ENCODE results near the gene CERS6.
A peak's percentile ranks its signal among the peaks of the same experiment; 100 is the strongest.
"Not testable (repeated sequence)": the region's sequence is repeated elsewhere in the genome, so short reads cannot be mapped to it uniquely, and the experiment has no call there.

The CERS6 gene

DNA sequence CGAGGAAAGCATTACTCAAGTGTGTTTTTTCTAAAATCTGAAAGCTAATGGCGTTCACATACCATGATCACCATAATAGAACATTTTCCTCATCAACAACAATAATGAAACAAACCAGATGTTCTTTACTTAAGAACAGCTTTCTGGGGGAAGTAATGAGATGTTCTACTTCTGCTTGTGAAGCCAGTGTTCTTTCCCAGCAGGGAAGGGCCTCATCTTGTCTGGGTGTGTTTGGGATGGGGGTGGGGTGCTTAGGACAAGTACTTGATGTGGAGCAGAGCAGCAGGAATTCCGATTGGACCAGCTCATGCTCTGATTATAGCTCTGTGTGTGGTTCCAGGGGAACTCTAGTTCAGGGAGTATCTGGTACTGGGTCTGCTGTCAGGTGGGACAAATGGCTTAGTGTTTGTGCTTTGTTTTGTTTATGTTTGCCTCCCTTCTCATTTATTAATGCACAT is 183.4 kb downstream of the CERS6 start:
- peaks cover 31% of the 10 kb centered on the region for H3K4me1 Mint-ChIP-seq (ENCODE audit: low read depth)
- no peaks in the 10 kb centered on the region for H3K9me3 Mint-ChIP-seq (ENCODE audit: low read depth)
- no peak overlapping the region for H3K4me3 Mint-ChIP-seq
- H3K27me3 Mint-ChIP-seq: no peaks in the 10 kb centered on the region
- peaks cover 10% of the 10 kb centered on the region for H3K36me3 Mint-ChIP-seq
- H3K27ac Mint-ChIP-seq: no peak overlapping the region

DNA sequence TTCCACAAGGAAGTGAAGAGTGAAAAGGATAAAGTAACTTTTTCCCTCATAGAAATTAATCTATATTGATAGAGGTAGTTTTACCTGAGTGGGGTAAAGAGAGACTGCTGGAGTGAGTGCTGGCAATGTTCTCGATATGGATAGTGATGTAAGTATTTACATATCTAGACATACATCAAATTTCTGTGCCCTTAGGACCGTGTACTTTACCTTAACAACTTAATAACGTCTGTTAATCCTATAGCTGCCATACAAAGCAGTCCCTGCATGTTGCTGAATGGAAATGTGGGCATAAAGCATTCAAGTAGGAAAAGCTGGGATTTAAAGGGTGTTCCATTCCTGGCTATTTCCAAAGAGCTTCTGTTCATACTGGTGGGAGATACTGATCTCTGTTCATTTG is 184.0 kb downstream of the CERS6 start:
- Mint-ChIP-seq H3K27ac (no peak overlapping the region), H3K27me3 (no peaks in the 10 kb centered on the region), H3K36me3 (peaks cover 10% of the 10 kb centered on the region), H3K4me3 (no peak overlapping the region), H3K9me3 (ENCODE audit: low read depth) (no peaks in the 10 kb centered on the region), H3K4me1 (ENCODE audit: low read depth) (peaks cover 30% of the 10 kb centered on the region)

DNA sequence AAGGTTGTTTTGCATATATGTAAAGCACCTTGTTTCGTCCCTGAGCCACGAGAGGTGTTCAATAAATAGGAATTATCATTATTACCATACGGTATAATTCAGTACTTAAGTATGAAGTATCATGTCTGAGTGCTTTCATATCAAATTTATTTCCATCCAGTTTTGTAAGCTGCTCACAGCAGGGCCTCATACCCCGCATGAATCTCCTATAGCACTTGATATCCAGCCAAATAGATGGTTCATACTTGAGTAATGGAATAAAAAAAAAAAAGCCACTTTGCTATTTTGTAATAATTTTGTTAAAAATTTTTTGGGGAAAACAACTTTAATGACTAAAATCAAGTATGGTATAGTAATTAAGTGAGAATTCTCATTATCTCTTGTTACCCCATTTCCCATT is 185.6 kb downstream of the CERS6 start:
- Mint-ChIP-seq H3K4me1 (ENCODE audit: low read depth) (peaks cover 33% of the 10 kb centered on the region), H3K27ac (no peak overlapping the region), H3K9me3 (ENCODE audit: low read depth) (no peaks in the 10 kb centered on the region), H3K36me3 (peaks cover 12% of the 10 kb centered on the region), H3K27me3 (no peaks in the 10 kb centered on the region), H3K4me3 (no peak overlapping the region)

DNA sequence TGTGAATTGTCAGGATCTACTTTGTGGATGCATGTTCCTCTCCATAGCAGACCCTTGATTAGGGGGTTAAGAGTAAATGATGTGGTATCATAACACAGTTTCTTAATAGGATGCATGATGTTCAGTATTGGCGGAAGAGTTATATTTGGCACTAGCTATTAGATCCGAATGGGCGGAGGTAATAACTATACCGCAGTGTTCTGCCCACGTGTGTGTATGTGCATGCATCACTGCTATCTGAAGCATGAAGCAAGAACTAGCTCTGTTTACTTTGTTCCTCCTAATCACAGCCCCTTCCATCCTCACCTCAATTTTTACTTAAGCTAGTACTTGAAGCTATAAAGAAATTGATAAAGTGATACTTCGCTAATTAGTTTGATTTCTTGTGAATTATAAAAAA is 186.8 kb downstream of the CERS6 start:
- no peak overlapping the region for H3K4me3 Mint-ChIP-seq
- H3K27me3 Mint-ChIP-seq: no peaks in the 10 kb centered on the region
- no peaks in the 10 kb centered on the region for H3K9me3 Mint-ChIP-seq (ENCODE audit: low read depth)
- peaks cover 12% of the 10 kb centered on the region for H3K36me3 Mint-ChIP-seq
- peaks cover 33% of the 10 kb centered on the region for H3K4me1 Mint-ChIP-seq (ENCODE audit: low read depth)
- no peak overlapping the region for H3K27ac Mint-ChIP-seq

DNA sequence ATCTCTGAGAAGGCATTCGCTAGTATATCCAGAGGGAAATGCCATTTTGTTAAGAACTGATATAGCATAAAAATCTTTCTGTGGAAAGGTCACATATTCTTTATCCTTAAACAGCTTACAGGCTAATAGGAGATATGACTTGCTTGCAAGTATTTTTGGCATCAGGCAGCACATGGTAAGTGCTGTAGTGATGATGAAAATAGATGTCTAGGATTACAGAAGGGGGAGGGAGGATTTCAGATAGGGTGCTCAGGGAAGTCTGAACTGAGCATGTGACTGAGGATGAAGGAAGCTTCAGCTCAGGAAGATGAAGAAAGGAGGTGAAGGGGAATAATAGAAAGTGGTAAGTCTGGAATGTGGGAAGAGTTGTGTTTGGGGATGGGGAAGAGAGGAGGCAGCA is 187.9 kb downstream of the CERS6 start:
- H3K9me3 Mint-ChIP-seq (ENCODE audit: low read depth): no peaks in the 10 kb centered on the region
- H3K27ac Mint-ChIP-seq: no peak overlapping the region
- H3K36me3 Mint-ChIP-seq: peaks cover 12% of the 10 kb centered on the region
- no peak overlapping the region for H3K4me3 Mint-ChIP-seq
- H3K4me1 Mint-ChIP-seq (ENCODE audit: low read depth): peaks cover 29% of the 10 kb centered on the region
- H3K27me3 Mint-ChIP-seq: no peaks in the 10 kb centered on the region

DNA sequence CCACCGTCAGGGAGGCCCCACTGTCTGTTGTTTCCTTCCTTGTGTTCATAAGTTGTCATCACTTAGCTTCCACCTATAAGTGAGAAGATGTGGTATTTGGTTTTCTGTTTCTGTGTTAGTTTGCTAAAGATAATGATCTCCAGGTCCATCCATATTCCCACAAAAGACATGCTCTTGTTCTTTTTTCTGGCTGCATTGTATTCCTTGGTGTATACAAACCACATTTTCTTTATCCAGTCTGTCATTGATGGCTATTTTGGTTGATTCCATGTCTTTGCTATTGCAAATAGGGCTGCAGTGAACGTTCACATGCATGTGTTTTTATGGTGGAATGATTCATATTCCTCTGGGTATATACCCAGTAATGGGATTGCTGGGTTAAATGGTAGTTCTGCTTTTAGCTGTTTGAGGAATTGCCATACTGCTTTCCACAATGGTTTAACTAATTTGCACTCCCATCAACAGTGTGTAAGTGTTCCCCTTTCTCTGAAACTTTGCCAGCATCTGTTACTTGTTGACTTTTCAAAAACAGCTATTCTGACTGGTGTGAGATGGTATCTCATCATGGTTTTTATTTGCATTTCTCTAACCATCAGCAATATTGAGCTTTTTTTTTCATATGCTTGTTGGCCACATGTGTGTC is 189.7 kb downstream of the CERS6 start:
- H3K36me3 Mint-ChIP-seq: peaks cover 11% of the 10 kb centered on the region
- H3K27ac Mint-ChIP-seq: no peak overlapping the region
- no peak overlapping the region for H3K4me3 Mint-ChIP-seq
- peaks cover 35% of the 10 kb centered on the region for H3K4me1 Mint-ChIP-seq (ENCODE audit: low read depth)
- H3K27me3 Mint-ChIP-seq: no peaks in the 10 kb centered on the region
- H3K9me3 Mint-ChIP-seq (ENCODE audit: low read depth): no peaks in the 10 kb centered on the region

DNA sequence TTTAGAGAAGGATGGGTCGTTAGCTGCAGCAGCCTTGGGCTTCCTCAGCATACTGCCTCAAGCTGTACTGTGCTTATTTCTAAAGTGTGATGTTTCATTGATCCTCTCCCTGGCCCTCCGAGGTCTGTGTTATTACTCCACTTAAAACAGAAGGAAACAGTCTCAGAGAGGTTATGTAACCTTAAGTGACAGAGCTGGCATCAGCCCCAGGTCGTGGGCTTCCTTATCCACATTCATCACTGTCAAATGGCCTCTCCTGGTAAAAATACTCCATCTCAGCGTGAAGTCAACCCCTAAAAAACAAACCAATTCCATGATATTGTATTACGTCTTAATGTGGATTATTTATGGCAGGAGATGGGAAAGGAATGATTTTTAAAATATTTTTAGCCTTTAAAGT is 193.0 kb downstream of the CERS6 start:
- Mint-ChIP-seq H3K4me3 (no peak overlapping the region), H3K9me3 (ENCODE audit: low read depth) (no peaks in the 10 kb centered on the region), H3K27ac (no peak overlapping the region), H3K27me3 (no peaks in the 10 kb centered on the region), H3K36me3 (peaks cover 7% of the 10 kb centered on the region), H3K4me1 (ENCODE audit: low read depth) (peaks cover 30% of the 10 kb centered on the region)

DNA sequence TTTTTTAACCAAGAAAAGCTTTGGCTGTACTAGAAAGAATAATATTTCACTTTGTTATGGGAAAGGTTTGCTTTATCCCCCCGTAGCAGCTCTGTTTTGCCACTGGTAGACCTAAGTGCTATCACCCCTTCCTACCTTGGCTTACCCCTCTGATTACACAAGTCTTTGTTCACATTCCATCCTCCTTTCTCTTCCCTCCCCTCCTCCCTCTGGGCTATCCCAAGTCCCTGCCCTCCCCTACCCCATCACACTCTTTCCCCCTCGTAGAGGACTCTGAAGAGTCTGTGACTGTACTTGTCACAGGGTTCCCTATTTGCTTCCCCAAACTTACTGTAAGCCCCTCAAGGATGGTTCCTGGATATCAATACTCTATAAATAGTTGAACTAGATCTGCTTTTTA is 193.5 kb downstream of the CERS6 start:
- peaks cover 8% of the 10 kb centered on the region for H3K36me3 Mint-ChIP-seq
- H3K4me3 Mint-ChIP-seq: no peak overlapping the region
- H3K9me3 Mint-ChIP-seq (ENCODE audit: low read depth): no peaks in the 10 kb centered on the region
- no peaks in the 10 kb centered on the region for H3K27me3 Mint-ChIP-seq
- H3K27ac Mint-ChIP-seq: no peak overlapping the region
- peaks cover 25% of the 10 kb centered on the region for H3K4me1 Mint-ChIP-seq (ENCODE audit: low read depth)

DNA sequence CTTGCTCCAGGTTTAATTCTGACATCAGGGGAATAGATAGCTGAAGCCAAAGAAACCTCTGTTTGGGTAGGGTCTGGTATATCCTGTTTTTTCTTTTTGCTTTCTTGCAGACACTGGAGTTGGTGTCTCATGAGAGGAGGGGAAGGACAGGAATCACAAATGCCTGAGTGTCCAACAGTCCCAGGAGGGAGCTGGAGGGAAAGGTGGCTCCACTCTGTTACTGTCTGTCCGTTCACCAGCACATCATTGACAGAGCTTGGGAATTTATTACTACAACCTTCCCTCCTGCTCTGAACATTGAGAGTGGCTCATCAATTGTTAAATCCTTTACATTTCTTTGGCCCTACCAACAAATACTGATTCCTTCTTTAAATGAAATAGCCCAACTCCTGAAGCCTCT is 194.1 kb downstream of the CERS6 start:
- Mint-ChIP-seq H3K27ac (no peak overlapping the region), H3K36me3 (peaks cover 11% of the 10 kb centered on the region), H3K4me3 (no peak overlapping the region), H3K9me3 (ENCODE audit: low read depth) (no peaks in the 10 kb centered on the region), H3K27me3 (no peaks in the 10 kb centered on the region), H3K4me1 (ENCODE audit: low read depth) (peaks cover 25% of the 10 kb centered on the region)

DNA sequence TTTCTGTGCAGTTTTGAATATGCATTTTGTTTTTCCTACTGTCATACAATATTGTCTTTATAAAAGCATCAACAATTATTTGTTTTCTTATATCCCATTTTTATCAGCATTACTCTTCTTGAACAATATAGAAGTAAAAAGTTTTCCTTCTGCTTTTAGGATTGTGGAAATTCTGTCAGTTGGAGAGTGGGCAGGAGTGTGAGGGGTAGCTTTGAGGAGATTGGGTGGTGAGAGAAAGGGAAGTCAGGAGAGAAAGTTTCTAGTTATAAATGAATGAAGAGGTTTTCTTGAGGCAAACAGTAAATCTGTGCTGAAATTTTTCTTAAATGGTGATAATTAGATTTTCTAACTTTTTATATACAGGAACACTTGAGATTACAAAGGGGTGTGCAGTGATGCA is 194.7 kb downstream of the CERS6 start:
- Mint-ChIP-seq H3K9me3 (ENCODE audit: low read depth) (no peaks in the 10 kb centered on the region), H3K36me3 (peaks cover 9% of the 10 kb centered on the region), H3K4me3 (no peak overlapping the region)

DNA sequence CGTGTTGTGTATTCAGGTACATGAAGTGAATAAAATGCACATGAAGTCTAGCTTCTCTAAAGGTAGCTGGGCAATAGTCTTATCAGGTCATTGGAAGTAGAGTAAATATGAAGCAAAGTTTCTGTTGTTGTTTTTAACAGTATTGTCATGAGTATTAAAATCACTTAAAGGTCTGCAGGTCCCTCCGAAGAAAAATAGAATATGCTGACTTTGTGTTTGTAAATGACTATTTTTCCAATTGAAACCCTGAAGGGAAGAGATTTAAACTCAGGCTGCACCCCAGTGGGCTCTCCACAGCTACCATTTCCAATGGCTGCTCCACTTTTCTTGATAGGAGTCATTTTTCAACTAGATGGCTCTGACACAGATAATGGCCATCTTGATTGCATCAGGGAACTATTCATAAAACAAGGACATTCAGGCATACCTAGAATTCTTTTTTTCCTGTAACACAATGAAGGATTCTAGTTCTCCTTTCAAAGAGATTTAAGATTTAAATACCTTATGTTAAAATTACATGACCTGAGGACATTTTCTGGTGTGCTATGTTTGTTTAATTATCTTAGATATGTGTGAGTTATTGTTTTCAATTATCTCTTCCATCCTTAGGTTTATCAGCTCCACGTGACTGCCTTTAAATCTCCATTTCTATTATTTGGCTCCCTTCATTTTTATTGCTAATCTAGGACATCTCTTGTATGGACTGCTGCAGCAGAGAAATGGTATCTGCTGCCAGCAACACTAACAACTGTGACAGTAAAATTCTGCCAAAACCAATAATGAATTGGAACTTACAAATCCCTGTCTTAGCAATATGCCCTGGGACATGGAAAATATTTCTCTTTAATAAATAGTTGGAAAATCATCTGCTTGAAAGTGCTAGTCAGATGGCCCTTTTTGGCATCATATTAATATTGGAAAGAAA is 197.2 kb downstream of the CERS6 start:
- no peaks in the 10 kb centered on the region for H3K27me3 Mint-ChIP-seq
- no peak overlapping the region for H3K27ac Mint-ChIP-seq
- H3K9me3 Mint-ChIP-seq (ENCODE audit: low read depth): no peaks in the 10 kb centered on the region
- H3K36me3 Mint-ChIP-seq: peaks cover 10% of the 10 kb centered on the region
- no peak overlapping the region for H3K4me3 Mint-ChIP-seq
- H3K4me1 Mint-ChIP-seq (ENCODE audit: low read depth): peaks cover 21% of the 10 kb centered on the region

More for the DNA sequence above, 194.7 kb downstream of the CERS6 start:
- Mint-ChIP-seq H3K27ac (peak overlapping the region; percentile 41), H3K4me1 (ENCODE audit: low read depth) (peaks cover 22% of the 10 kb centered on the region), H3K27me3 (no peaks in the 10 kb centered on the region)

DNA sequence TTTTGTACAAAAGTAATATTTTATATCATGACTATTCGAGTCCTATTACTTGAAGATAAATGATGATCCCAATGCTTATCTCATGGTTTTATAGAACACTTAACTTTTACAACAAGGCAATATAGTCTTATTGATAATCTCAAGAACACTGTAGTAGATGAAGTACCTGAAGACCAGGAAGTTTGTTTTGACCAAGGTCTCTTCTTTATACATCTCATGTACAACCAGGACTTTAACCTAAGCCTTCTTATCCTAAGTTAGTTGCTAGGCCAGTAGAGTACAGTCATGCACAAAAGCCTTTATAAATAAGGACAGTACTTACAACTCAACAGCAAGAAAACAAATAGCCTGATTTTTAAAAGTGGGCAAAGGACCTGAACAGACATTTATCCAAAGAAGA is 198.6 kb downstream of the CERS6 start:
- H3K4me3 Mint-ChIP-seq: no peak overlapping the region
- H3K4me1 Mint-ChIP-seq (ENCODE audit: low read depth): peaks cover 19% of the 10 kb centered on the region
- no peak overlapping the region for H3K27ac Mint-ChIP-seq
- H3K27me3 Mint-ChIP-seq: no peaks in the 10 kb centered on the region
- H3K9me3 Mint-ChIP-seq (ENCODE audit: low read depth): no peaks in the 10 kb centered on the region
- peaks cover 10% of the 10 kb centered on the region for H3K36me3 Mint-ChIP-seq

DNA sequence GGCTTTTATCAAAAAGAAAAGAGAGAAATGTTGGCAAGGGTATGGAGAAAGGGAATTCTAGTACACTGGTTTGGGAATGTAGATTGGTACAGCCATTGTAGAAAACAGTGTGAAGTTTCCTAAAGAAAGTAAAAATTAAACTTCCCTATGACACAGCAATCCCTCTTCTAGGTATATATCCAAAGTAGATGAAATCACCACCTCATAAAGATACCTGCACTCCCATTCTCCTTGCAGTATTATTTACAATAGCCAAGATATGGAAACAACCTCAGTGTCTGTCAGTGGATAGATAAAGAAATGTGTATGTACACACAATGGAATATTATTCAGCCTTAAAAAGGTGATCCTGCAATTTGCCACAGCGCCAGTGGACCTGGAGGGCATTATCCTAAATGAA is 199.1 kb downstream of the CERS6 start:
- Mint-ChIP-seq H3K4me3 (no peak overlapping the region), H3K27me3 (no peaks in the 10 kb centered on the region), H3K36me3 (peaks cover 10% of the 10 kb centered on the region), H3K9me3 (ENCODE audit: low read depth) (no peaks in the 10 kb centered on the region), H3K4me1 (ENCODE audit: low read depth) (peaks cover 14% of the 10 kb centered on the region), H3K27ac (no peak overlapping the region)

DNA sequence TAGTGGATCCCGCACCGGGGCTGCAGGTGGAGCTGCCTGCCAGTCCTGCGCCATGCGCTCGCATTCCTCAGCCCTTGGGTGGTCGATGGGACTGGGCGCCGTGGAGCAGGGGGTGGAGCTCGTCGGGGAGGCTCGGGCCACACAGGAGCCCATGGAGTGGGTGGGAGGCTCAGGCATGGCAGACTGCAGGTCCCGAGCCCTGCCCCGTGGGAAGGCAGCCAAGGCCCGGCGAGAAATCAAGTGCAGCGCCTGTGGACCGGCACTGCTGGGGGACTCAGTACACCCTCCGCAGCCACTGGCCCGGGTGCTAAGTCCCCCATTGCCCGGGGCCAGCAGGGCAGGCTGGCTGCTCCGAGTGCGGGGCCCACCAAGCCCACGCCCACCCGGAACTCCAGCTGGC is 201.3 kb downstream of the CERS6 start:
- H3K27ac Mint-ChIP-seq; H3K9me3 Mint-ChIP-seq (ENCODE audit: low read depth); H3K4me1 Mint-ChIP-seq (ENCODE audit: low read depth); H3K27me3 Mint-ChIP-seq; H3K36me3 Mint-ChIP-seq; H3K4me3 Mint-ChIP-seq: not testable (repeated sequence)

DNA sequence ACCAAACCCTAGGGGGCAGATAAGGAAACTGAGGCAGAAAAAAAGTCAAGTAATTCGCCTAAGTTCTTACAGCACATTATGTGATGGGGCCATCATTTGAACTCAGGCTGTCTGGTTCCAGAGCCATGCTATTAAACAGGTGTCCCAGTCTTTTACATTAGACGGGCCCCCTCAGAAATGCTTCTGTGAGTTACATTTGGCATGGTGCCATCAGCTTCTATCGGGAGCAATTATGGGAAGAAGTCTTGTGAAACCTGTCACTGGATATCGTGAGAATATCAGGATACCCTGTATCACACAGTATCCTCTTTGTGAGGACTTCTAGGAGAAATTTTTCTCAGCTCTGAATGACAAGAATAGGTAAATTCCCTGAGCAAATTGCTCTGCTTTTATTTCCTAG is 202.6 kb downstream of the CERS6 start:
- no peak overlapping the region for H3K4me3 Mint-ChIP-seq
- no peaks in the 10 kb centered on the region for H3K27me3 Mint-ChIP-seq
- H3K4me1 Mint-ChIP-seq (ENCODE audit: low read depth): no peaks in the 10 kb centered on the region
- H3K9me3 Mint-ChIP-seq (ENCODE audit: low read depth): no peaks in the 10 kb centered on the region
- no peak overlapping the region for H3K27ac Mint-ChIP-seq
- peaks cover 5% of the 10 kb centered on the region for H3K36me3 Mint-ChIP-seq

Data from activated naive CD8-positive, alpha-beta T cell (primary cell).